Left lung (tissue), 10 donors: ENCODE measurements around the gene PTPRCAP. TPM values are rescaled to one million over a fixed set of nuclear protein-coding genes. Genes with fewer than 3 reads are reported as not detected.
A peak's percentile ranks its signal among the peaks of the same experiment; 100 is the strongest.
"Not testable (repeated sequence)": the region's sequence is repeated elsewhere in the genome, so short reads cannot be mapped to it uniquely, and the experiment has no call there.

ENCODE experiments used
- ATAC-seq: fragments of 200-7000 bp; cut with Tn5 transposase; one replicate; pipeline ENCODE4 v1.9.1; 2020; ENCODE audit warnings: moderate library complexity
- DNase-seq, 4 donors: peaks; one replicate each; pipeline ENCODE4 v3.0.0-alpha.2; 2013 to 2020
- H3K27ac ChIP-seq, 2 donors: fragments of 200-600 bp; sonication (generic) in 1 of 2; one replicate each; pipeline versions ENCODE4 v1.5.0 to v1.8.0; 2020 to 2021
- H3K27me3 ChIP-seq, 2 donors: fragments of 200-600 bp; sonication (generic) in 1 of 2; one replicate each; pipeline versions ENCODE4 v1.5.0 to v1.8.0; 2020 to 2021
- H3K36me3 ChIP-seq, 2 donors: fragments of 200-600 bp; sonication (generic) in 1 of 2; one replicate each; pipeline versions ENCODE4 v1.5.0 to v1.8.0; 2020 to 2021
- H3K4me1 ChIP-seq, 2 donors: fragments of 200-600 bp; one replicate each; pipeline ENCODE4 v1.8.0; 2021
- H3K4me3 ChIP-seq, 2 donors: fragments of 200-600 bp; sonication (generic) in 1 of 2; one replicate each; pipeline versions ENCODE4 v1.5.0 to v1.8.0; 2020 to 2021; ENCODE audit warnings: mild to moderate bottlenecking in 1 of 2
- H3K9me3 ChIP-seq, 2 donors: fragments of 200-600 bp; sonication (generic) in 1 of 2; one replicate each; pipeline versions ENCODE4 v1.5.0 to v1.8.0; 2020 to 2021
- intact Hi-C, 2 donors: fragments of 100-400 bp; cut with DNase I; formaldehyde crosslinking; loops; one replicate each; pipeline versions ENCODE4 v1.11.2 to v1.14.2; 2022
- polyA plus RNA-seq, 6 donors: library from polyadenylated mRNA; unstranded; fragments of 120-200 nt; gene quantifications; one replicate each; pipeline ENCODE4 v1.2.1, GENCODE V29; 2013; ENCODE audit not compliant: insufficient read length in 6 of 6
- total RNA-seq, 2 donors: library from RNA; stranded (reverse); fragmentation: NEBNext Ultra II Directional; extraction: Animal tissue kit (Norgen Biotek cat#: 25700); gene quantifications; one replicate each; pipeline ENCODE4 v1.2.1, GENCODE V29; 2021
- TF ChIP-seq, protein P1 (sequence below), 2 donors: fragments of 200-600 bp; sonication (generic) in 1 of 2; IDR thresholded peaks; one replicate each; pipeline versions ENCODE4 v1.5.0 to v1.8.0; 2021; ENCODE audit warnings: antibody characterized with exemption in 2 of 2
- donor health status: DM: no; HTN: yes; CAD: no.
- donor health status: DM: no; HTN: no; CAD: no.

The PTPRCAP gene
- total and polyA plus RNA-seq, 8 donors = 1.6 to 12.5 (median 2.7) TPM

DNA sequence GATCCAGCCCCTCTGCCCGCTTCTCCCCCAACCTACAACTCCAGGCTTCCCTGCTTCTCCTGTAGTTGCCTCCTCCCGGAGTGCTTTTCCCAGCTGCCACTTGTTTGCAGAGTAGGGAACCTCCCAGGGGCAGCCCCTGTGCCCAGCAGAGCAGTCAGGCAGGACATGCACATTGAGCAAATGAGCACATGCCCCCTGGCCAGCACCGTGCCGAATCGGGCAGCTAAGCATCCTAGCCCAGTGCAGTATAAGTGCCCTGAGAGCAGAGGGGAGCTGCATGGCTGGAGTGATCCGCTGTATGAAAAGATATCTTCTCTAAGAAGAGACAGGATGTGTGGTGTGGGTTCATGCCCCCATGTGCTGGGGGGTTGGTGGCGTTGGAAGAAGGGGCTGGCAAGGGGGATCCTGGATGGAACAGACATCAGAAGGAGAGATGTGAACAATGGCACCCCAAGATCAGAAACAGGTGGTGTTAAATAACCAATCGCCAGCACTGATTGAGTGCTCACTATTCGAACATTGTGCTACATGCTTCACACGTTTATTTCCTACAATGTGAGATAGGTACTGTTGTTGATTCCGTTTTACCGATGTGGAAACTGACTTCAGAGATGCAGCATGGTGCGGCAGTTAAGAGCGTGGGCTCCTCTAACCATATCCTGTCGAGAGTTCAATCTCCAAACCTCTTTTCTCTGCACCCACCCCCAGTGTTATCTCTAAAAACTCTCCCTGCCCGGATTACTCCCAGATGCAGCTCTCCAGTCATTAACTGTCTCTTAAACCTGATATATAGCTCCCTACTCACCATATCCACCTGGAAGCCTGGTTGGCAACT lies 46.6 kb upstream of the PTPRCAP start:
- DNase-seq (peak in 1 of 4 donors; percentile 79), ATAC-seq (no peak)
- Histone ChIP-seq H3K9me3 (no peaks in the 10 kb centered on the region), H3K27ac (peak overlapping the region in 1 of 2 donors; percentile 91), H3K4me3 (peak overlapping the region in 1 of 2 donors; percentile 57), H3K36me3 (peaks cover 0 to 23% of the 10 kb centered on the region in 2 donors), H3K27me3 (no peaks in the 10 kb centered on the region), H3K4me1 (peaks cover 18 to 47% of the 10 kb centered on the region in 2 donors)
- intact Hi-C loops = no loop called here
- TF ChIP-seq, protein P1, sequence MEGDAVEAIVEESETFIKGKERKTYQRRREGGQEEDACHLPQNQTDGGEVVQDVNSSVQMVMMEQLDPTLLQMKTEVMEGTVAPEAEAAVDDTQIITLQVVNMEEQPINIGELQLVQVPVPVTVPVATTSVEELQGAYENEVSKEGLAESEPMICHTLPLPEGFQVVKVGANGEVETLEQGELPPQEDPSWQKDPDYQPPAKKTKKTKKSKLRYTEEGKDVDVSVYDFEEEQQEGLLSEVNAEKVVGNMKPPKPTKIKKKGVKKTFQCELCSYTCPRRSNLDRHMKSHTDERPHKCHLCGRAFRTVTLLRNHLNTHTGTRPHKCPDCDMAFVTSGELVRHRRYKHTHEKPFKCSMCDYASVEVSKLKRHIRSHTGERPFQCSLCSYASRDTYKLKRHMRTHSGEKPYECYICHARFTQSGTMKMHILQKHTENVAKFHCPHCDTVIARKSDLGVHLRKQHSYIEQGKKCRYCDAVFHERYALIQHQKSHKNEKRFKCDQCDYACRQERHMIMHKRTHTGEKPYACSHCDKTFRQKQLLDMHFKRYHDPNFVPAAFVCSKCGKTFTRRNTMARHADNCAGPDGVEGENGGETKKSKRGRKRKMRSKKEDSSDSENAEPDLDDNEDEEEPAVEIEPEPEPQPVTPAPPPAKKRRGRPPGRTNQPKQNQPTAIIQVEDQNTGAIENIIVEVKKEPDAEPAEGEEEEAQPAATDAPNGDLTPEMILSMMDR (IDR thresholded peaks at IDR 0.05) = no peak

GRCh38 chr11:67482827-67483798 lies 45.6 kb upstream of the PTPRCAP start, which contains the start of gene AIP:
AIP (plus strand) TSS chr11:67483026; CDS start chr11:67483159, 133 bp downstream.
- Histone ChIP-seq H3K9me3 (no peaks in the 10 kb centered on the region), H3K4me3 (peak within 1 kb of the TSS; percentile 45 to 57), H3K27me3 (no peaks in the 10 kb centered on the region), H3K27ac (peak within 1 kb of the TSS; percentile 86 to 91), H3K36me3 (peaks cover 0 to 16% of the 10 kb centered on the region in 2 donors), H3K4me1 (peaks cover 18 to 47% of the 10 kb centered on the region in 2 donors)
- intact Hi-C loops = no loop called here
- TF ChIP-seq, protein P1 (IDR thresholded peaks at IDR 0.05) = peak in 1 of 2 donors; percentile 22
- DNase-seq = peak; percentile 95 to 98 (median 98)
- peak; percentile 98 for ATAC-seq

- H3K27me3 ChIP-seq = no peaks in the 10 kb centered on the region
- TF ChIP-seq, protein P1 (IDR thresholded peaks at IDR 0.05) = no peak
- ATAC-seq (peak; percentile 38), DNase-seq (peak in 1 of 4 donors; percentile 80)
- H3K4me1 ChIP-seq = peaks cover 18 to 47% of the 10 kb centered on the region in 2 donors
- H3K27ac ChIP-seq = peak overlapping the region; percentile 86 to 91
- intact Hi-C loops = no loop called here
- peak overlapping the region; percentile 45 to 57 for H3K4me3 ChIP-seq
- H3K36me3 ChIP-seq = peaks cover 0 to 8% of the 10 kb centered on the region in 2 donors
- no peaks in the 10 kb centered on the region for H3K9me3 ChIP-seq
Measured at GRCh38 chr11:67482275-67482826, 44.9 kb upstream of the PTPRCAP start.

DNA sequence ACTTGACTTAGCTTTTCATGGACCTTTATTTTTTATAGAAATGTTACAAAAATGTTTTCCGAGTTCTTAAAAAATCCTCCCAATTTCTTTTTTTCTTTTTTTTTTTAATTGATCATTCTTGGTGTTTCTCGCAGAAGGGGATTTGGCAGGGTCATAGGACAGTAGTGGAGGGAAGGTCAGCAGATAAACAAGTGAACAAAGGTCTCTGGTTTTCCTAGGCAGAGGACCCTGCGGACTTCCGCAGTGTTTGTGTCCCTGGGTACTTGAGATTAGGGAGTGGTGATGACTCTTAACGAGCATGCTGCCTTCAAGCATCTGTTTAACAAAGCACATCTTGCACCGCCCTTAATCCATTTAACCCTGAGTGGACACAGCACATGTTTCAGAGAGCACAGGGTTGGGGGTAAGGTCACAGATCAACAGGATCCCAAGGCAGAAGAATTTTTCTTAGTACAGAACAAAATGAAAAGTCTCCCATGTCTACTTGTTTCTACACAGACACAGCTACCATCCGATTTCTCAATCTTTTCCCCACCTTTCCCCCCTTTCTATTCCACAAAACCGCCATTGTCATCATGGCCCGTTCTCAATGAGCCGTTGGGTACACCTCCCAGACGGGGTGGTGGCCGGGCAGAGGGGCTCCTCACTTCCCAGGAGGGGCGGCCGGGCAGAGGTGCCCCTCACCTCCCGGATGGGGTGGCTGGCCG lies 40.0 kb upstream of the PTPRCAP start:
- H3K27ac ChIP-seq, H3K27me3 ChIP-seq, intact Hi-C loops, H3K36me3 ChIP-seq, H3K9me3 ChIP-seq, H3K4me3 ChIP-seq, H3K4me1 ChIP-seq, ATAC-seq, DNase-seq: not testable (repeated sequence)

DNA sequence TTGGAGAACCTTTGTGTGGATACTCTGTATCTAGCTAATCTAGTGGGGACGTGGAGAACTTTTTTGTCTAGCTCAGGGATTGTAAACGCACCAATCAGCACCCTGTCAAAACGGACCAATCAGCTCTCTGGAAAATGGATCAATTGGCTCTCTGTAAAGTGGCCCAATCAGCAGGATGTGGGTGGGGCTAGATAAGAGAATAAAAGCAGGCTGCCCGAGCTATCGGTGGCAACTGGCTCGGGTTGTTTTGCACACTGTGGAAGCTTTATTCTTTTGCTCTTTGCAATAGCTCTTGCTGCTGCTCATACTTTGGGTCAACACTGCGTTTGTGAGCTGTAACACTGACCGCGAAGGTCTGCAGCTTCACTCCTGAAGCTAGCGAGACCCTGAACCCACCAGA lies 39.2 kb upstream of the PTPRCAP start:
- H3K36me3 ChIP-seq, H3K27ac ChIP-seq, H3K27me3 ChIP-seq, H3K4me3 ChIP-seq, H3K4me1 ChIP-seq, ATAC-seq, H3K9me3 ChIP-seq, DNase-seq, intact Hi-C loops: not testable (repeated sequence)
